HFFc6 (cell line): ENCODE data around the gene EQTN. TPM values are rescaled to one million over a fixed set of nuclear protein-coding genes. Genes with fewer than 3 reads are reported as not detected.

ENCODE experiments used
- DNase-seq: peaks from one replicate; pipeline ENCODE4 v3.0.0-alpha.2; 2018
- H3K27ac Mint-ChIP-seq: 2 replicates; pipeline ENCODE4 v1.8.0; 2020; ENCODE audit warnings: mild to moderate bottlenecking, mixed read lengths
- H3K27me3 Mint-ChIP-seq: 2 replicates; pipeline ENCODE4 v1.8.0; 2021; ENCODE audit warnings: mild to moderate bottlenecking, moderate library complexity, mixed read lengths; ENCODE audit not compliant: insufficient read depth
- H3K36me3 Mint-ChIP-seq: 2 replicates; pipeline ENCODE4 v1.8.0; 2021; ENCODE audit warnings: low read depth, mixed read lengths
- H3K4me1 Mint-ChIP-seq: 2 replicates; pipeline ENCODE4 v1.8.0; 2020; ENCODE audit warnings: low read depth, mixed read lengths
- H3K4me3 Mint-ChIP-seq: 2 replicates; pipeline ENCODE4 v1.8.0; 2020; ENCODE audit warnings: mild to moderate bottlenecking, moderate library complexity, mixed read lengths
- H3K9me3 Mint-ChIP-seq: 2 replicates; pipeline ENCODE4 v1.8.0; 2020; ENCODE audit warnings: mild to moderate bottlenecking, mixed read lengths
- CTCF ChIP-seq: fragments of 200-600 bp; sonication (generic); IDR thresholded peaks from 2 replicates; pipeline ENCODE4 v1.5.0; 2021; ENCODE audit warnings: antibody characterized with exemption, mild to moderate bottlenecking
- total RNA-seq, 6 experiments: library from RNA; stranded (reverse); fragmentation: NEBNext Ultra II Directional; extraction: Animal tissue kit (Norgen Biotek cat#: 25700); gene quantifications; 2 replicates in 1 of 6; 3 replicates in 5 of 6; pipeline ENCODE4 v1.2.3, GENCODE V29; 2021

The EQTN gene
- total RNA-seq, 6 experiments from 2014 or later: not detected

DNA sequence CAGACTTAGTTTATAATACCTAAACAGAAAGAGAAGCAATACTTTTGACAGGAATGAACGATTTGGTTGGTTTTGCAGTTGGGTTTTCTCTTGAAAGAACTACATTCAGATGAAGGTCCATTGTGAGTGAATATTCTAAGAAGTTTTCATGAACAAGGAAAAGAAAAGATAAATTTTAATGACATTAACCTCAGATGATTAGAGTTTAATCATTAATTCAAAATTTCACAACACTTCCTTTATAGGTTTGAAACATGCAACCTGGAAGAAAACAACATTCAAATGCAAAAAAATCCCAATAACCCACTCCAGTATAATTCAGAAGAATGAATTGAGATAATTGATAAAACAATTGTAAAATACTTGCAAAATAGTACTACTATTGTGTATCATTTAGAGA is 23.8 kb downstream of the EQTN start:
- no peak for DNase-seq
- 0 out of 2 replicates have a peak, but pooled peaks cover 1% of the 10 kb centered on the region for H3K27me3 Mint-ChIP-seq
- H3K27ac Mint-ChIP-seq: no peak overlapping the region
- no peak for TF ChIP-seq CTCF
- H3K4me1 Mint-ChIP-seq: peaks cover 11% of the 10 kb centered on the region; the same call in 1 of the 2 replicates
- H3K9me3 Mint-ChIP-seq: no peaks in the 10 kb centered on the region
- no peak overlapping the region for H3K4me3 Mint-ChIP-seq
- H3K36me3 Mint-ChIP-seq: no peaks in the 10 kb centered on the region

DNA sequence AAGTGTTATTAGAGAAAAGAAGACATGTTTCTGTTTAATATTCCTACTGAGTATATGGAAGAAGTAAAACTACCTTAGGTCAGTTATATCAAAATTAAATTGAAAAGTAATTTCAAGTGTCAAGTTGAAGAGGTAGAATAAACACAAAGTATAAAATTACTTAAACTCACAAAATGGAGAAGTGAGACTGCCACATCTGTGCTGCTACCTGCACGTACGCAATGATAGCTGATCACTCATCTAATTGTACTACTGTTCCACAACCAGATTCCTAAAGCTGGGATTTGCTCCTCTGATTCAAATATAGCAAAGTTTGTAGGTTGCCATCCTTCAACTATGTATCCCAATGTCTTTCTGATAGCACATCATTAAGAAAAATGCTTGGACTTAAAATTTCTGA is 24.8 kb downstream of the EQTN start:
- H3K9me3 Mint-ChIP-seq: no peaks in the 10 kb centered on the region
- H3K4me1 Mint-ChIP-seq: peaks cover 11% of the 10 kb centered on the region; the same call in 1 of the 2 replicates
- H3K4me3 Mint-ChIP-seq: no peak overlapping the region
- DNase-seq: no peak
- no peak overlapping the region for H3K27ac Mint-ChIP-seq
- H3K36me3 Mint-ChIP-seq: no peaks in the 10 kb centered on the region
- 0 out of 2 replicates have a peak, but pooled peaks cover 1% of the 10 kb centered on the region for H3K27me3 Mint-ChIP-seq
- no peak for TF ChIP-seq CTCF

DNA sequence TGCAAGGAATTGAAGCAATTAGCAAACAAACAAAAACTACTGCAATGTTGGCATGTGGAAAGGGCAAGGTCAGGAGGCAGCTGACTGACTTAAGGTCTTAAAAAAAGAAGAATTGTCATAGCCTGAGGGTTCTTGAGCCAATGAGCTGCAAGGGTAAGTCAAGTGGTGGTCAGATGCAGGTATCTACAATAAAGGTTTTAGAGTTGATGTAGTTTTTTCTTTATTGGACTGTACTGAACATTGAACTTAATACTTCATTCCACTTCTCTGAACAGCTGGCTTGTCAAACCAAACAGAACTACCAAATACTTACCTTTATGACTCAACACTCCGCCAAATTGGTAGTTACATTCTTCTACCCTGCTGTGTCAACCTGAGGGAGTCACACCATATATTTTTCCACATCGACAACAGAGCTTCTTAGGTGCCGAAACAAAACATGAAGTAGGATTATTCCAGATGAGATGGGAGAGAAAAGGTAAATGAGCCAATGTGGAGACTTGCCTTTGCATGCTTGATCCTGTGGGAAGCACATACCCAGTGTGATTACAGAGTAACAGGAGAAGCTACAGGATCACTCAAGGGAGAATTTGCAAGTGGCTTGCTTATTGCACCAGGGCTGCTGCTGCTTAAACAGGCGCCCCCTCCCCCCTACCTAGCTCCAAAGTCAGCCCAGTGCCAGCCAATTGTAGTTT is 35.3 kb downstream of the EQTN start:
- Mint-ChIP-seq H3K9me3 (no peaks in the 10 kb centered on the region), H3K4me3 (no peak overlapping the region), H3K27ac (no peak overlapping the region), H3K36me3 (no peaks in the 10 kb centered on the region), H3K27me3 (peaks cover 4% of the 10 kb centered on the region), H3K4me1 (no peaks in the 10 kb centered on the region; the same call in 1 of the 2 replicates)
- DNase-seq: no peak
- TF ChIP-seq CTCF: no peak

- Mint-ChIP-seq H3K27me3 (peaks cover 4% of the 10 kb centered on the region), H3K9me3 (no peaks in the 10 kb centered on the region), H3K4me3 (no peak overlapping the region), H3K36me3 (no peaks in the 10 kb centered on the region), H3K27ac (no peak overlapping the region), H3K4me1 (no peaks in the 10 kb centered on the region)
- TF ChIP-seq CTCF: no peak
- no peak for DNase-seq
Measured at GRCh38 chr9:27260789-27261516, 36.0 kb downstream of the EQTN start.

- no peaks in the 10 kb centered on the region for H3K9me3 Mint-ChIP-seq
- TF ChIP-seq CTCF: no peak
- no peak overlapping the region for H3K4me3 Mint-ChIP-seq
- no peaks in the 10 kb centered on the region for H3K4me1 Mint-ChIP-seq
- H3K27me3 Mint-ChIP-seq: peaks cover 9% of the 10 kb centered on the region
- no peak for DNase-seq
- H3K36me3 Mint-ChIP-seq: no peaks in the 10 kb centered on the region
- no peak overlapping the region for H3K27ac Mint-ChIP-seq
Measured at GRCh38 chr9:27258662-27259061, 38.3 kb downstream of the EQTN start.
